HG03558 (cell line): ENCODE results near the gene IRF2.

Experiments used
- ATAC-seq: cut with Tn5 transposase; IDR thresholded peaks from one replicate; pipeline ENCODE4 v1.9.1; 2021; ENCODE audit warnings: moderate number of reproducible peaks; ENCODE audit not compliant: unreplicated experiment; ENCODE audit errors: extremely low read depth

IRF2 gene

GRCh38 chr4:184452740-184453139 lies 21.6 kb downstream of the IRF2 start:
- no peak for ATAC-seq

- ATAC-seq, result no peak
Measured at GRCh38 chr4:184451726-184452125, 22.6 kb downstream of the IRF2 start.

GRCh38 chr4:184450743-184451535 lies 23.4 kb downstream of the IRF2 start:
- no peak for ATAC-seq

GRCh38 chr4:184450045-184450444 lies 24.3 kb downstream of the IRF2 start:
- no peak for ATAC-seq

GRCh38 chr4:184448821-184449220 lies 25.5 kb downstream of the IRF2 start:
- no peak for ATAC-seq

GRCh38 chr4:184448141-184448540 lies 26.2 kb downstream of the IRF2 start:
- ATAC-seq, result no peak

- ATAC-seq, result no peak
Measured at GRCh38 chr4:184447664-184448063, 26.7 kb downstream of the IRF2 start.

GRCh38 chr4:184446132-184446658 lies 28.2 kb downstream of the IRF2 start:
- no peak for ATAC-seq

- no peak for ATAC-seq
Measured at GRCh38 chr4:184444953-184445309, 29.4 kb downstream of the IRF2 start.

GRCh38 chr4:184444215-184444952 lies 30.0 kb downstream of the IRF2 start:
- ATAC-seq, result no peak

GRCh38 chr4:184443318-184443717 lies 31.0 kb downstream of the IRF2 start:
- no peak for ATAC-seq

GRCh38 chr4:184442314-184442635 lies 32.1 kb downstream of the IRF2 start:
- ATAC-seq, result no peak

GRCh38 chr4:184441461-184442313 lies 32.7 kb downstream of the IRF2 start:
- no peak for ATAC-seq

- no peak for ATAC-seq
Measured at GRCh38 chr4:184440595-184441358, 33.6 kb downstream of the IRF2 start.

GRCh38 chr4:184439856-184440594 lies 34.3 kb downstream of the IRF2 start:
- ATAC-seq, result no peak

- no peak for ATAC-seq
Measured at GRCh38 chr4:184439386-184439785, 35.0 kb downstream of the IRF2 start.

GRCh38 chr4:184438375-184438774 lies 36.0 kb downstream of the IRF2 start:
- no peak for ATAC-seq

- ATAC-seq, result no peak
Measured at GRCh38 chr4:184437565-184438265, 36.6 kb downstream of the IRF2 start.
